ENCODE data around the gene WDR20.
"Not testable (repeated sequence)": the region's sequence is repeated elsewhere in the genome, so short reads cannot be mapped to it uniquely, and the experiment has no call there.

WDR20 gene

GRCh38 chr14:102131741-102132140 lies 8.0 kb upstream of the WDR20 start:
- DNase-seq (ENCODE audit: low read depth, low spot score): no peak

- DNase-seq (ENCODE audit: low read depth, low spot score): not testable (repeated sequence)
Observed at GRCh38 chr14:102134021-102134420, 5.7 kb upstream of the WDR20 start.

- not testable (repeated sequence) for DNase-seq (ENCODE audit: low read depth, low spot score)
Observed at GRCh38 chr14:102134719-102135118, 5.0 kb upstream of the WDR20 start.

- not testable (repeated sequence) for DNase-seq (ENCODE audit: low read depth, low spot score)
Observed at GRCh38 chr14:102135456-102135855, 4.2 kb upstream of the WDR20 start.

- DNase-seq (ENCODE audit: low read depth, low spot score): no peak
Observed at GRCh38 chr14:102138535-102138934, 1.2 kb upstream of the WDR20 start.

GRCh38 chr14:102138961-102139285 lies 774 bp upstream of the WDR20 start:
- no peak for DNase-seq (ENCODE audit: low read depth, low spot score)

- DNase-seq (ENCODE audit: low read depth, low spot score): no peak
Observed at GRCh38 chr14:102140027-102140749, 491 bp downstream of the WDR20 start.

GRCh38 chr14:102140750-102141145 lies 1.1 kb downstream of the WDR20 start:
- no peak for DNase-seq (ENCODE audit: low read depth, low spot score)

GRCh38 chr14:102141797-102142196 lies 2.1 kb downstream of the WDR20 start:
- DNase-seq (ENCODE audit: low read depth, low spot score): no peak

GRCh38 chr14:102144914-102145313 lies 5.2 kb downstream of the WDR20 start:
- DNase-seq (ENCODE audit: low read depth, low spot score): no peak

- no peak for DNase-seq (ENCODE audit: low read depth, low spot score)
Observed at GRCh38 chr14:102145395-102145794, 5.7 kb downstream of the WDR20 start.

GRCh38 chr14:102146423-102146822 lies 6.7 kb downstream of the WDR20 start:
- DNase-seq (ENCODE audit: low read depth, low spot score): no peak

- DNase-seq (ENCODE audit: low read depth, low spot score): no peak
Observed at GRCh38 chr14:102150083-102150482, 10.4 kb downstream of the WDR20 start.

- no peak for DNase-seq (ENCODE audit: low read depth, low spot score)
Observed at GRCh38 chr14:102150744-102151143, 11.0 kb downstream of the WDR20 start.

- not testable (repeated sequence) for DNase-seq (ENCODE audit: low read depth, low spot score)
Observed at GRCh38 chr14:102151411-102151810, 11.7 kb downstream of the WDR20 start.

GRCh38 chr14:102154121-102154520 lies 14.4 kb downstream of the WDR20 start:
- DNase-seq (ENCODE audit: low read depth, low spot score): no peak

- no peak for DNase-seq (ENCODE audit: low read depth, low spot score)
Observed at GRCh38 chr14:102154821-102155549, 15.3 kb downstream of the WDR20 start.

- DNase-seq (ENCODE audit: low read depth, low spot score): no peak
Observed at GRCh38 chr14:102157346-102157745, 17.6 kb downstream of the WDR20 start.

- no peak for DNase-seq (ENCODE audit: low read depth, low spot score)
Observed at GRCh38 chr14:102158797-102159196, 19.1 kb downstream of the WDR20 start.

GRCh38 chr14:102159841-102160240 lies 20.1 kb downstream of the WDR20 start:
- no peak for DNase-seq (ENCODE audit: low read depth, low spot score)

GRCh38 chr14:102162487-102162886 lies 22.8 kb downstream of the WDR20 start:
- DNase-seq (ENCODE audit: low read depth, low spot score): no peak

GRCh38 chr14:102164241-102164641 lies 24.5 kb downstream of the WDR20 start:
- DNase-seq (ENCODE audit: low read depth, low spot score): no peak

GRCh38 chr14:102164965-102165364 lies 25.3 kb downstream of the WDR20 start:
- DNase-seq (ENCODE audit: low read depth, low spot score): no peak
